ENCODE results near the gene RNLS.
"Not testable (repeated sequence)": the region's sequence is repeated elsewhere in the genome, so short reads cannot be mapped to it uniquely, and the experiment has no call there.

Gene RNLS

GRCh38 chr10:88521791-88522190 is 61.3 kb downstream of the RNLS start:
- DNase-seq: no peak

- DNase-seq: no peak
Observed at GRCh38 chr10:88515235-88515634, 67.9 kb downstream of the RNLS start.

- DNase-seq: no peak
Observed at GRCh38 chr10:88512599-88512998, 70.5 kb downstream of the RNLS start.

- DNase-seq: no peak
Observed at GRCh38 chr10:88508796-88509195, 74.3 kb downstream of the RNLS start.

- DNase-seq: no peak
Observed at GRCh38 chr10:88507826-88508453, 75.2 kb downstream of the RNLS start.

- no peak for DNase-seq
Observed at GRCh38 chr10:88507404-88507803, 75.7 kb downstream of the RNLS start.

GRCh38 chr10:88505680-88506215 is 77.4 kb downstream of the RNLS start:
- no peak for DNase-seq

- no peak for DNase-seq
Observed at GRCh38 chr10:88505265-88505664, 77.9 kb downstream of the RNLS start.

GRCh38 chr10:88500656-88501055 is 82.5 kb downstream of the RNLS start:
- DNase-seq: no peak

- DNase-seq: no peak
Observed at GRCh38 chr10:88499569-88500470, 83.3 kb downstream of the RNLS start.

GRCh38 chr10:88497913-88498312 is 85.2 kb downstream of the RNLS start:
- DNase-seq: no peak

GRCh38 chr10:88494537-88494936 is 88.6 kb downstream of the RNLS start:
- no peak for DNase-seq

GRCh38 chr10:88493691-88494483 is 89.2 kb downstream of the RNLS start:
- no peak for DNase-seq

- DNase-seq: no peak
Observed at GRCh38 chr10:88491314-88491713, 91.8 kb downstream of the RNLS start.

- DNase-seq: no peak
Observed at GRCh38 chr10:88490231-88490980, 92.7 kb downstream of the RNLS start.

GRCh38 chr10:88489107-88489506 is 94.0 kb downstream of the RNLS start:
- no peak for DNase-seq

GRCh38 chr10:88486816-88487215 is 96.3 kb downstream of the RNLS start:
- not testable (repeated sequence) for DNase-seq

GRCh38 chr10:88482220-88482619 is 100.9 kb downstream of the RNLS start:
- no peak for DNase-seq

- no peak for DNase-seq
Observed at GRCh38 chr10:88478256-88478655, 104.9 kb downstream of the RNLS start.

- no peak for DNase-seq
Observed at GRCh38 chr10:88477343-88478085, 105.6 kb downstream of the RNLS start.

Measured in central memory CD4-positive, alpha-beta T cell (primary cell).